ENCODE data around the gene C6orf15. TPM values are rescaled to one million over a fixed set of nuclear protein-coding genes. Genes with fewer than 3 reads are reported as not detected.

The C6orf15 gene
- not detected for total RNA-seq

GRCh38 chr6:31112478-31112877, at the start of gene C6orf15:
Gene C6orf15 (minus strand): TSS chr6:31112575. CDS start chr6:31112555, 20 bp downstream.
- Histone ChIP-seq H3K27me3 (peaks cover 0 to 8% (median 0%) of the 10 kb centered on the region in 3 donors), H3K4me1 (peaks cover 0 to 11% of the 10 kb centered on the region in 2 donors), H3K9me3 (no peaks in the 10 kb centered on the region), H3K4me3 (no peak within 1 kb of the TSS), H3K27ac (no peak within 1 kb of the TSS), H3K36me3 (no peaks in the 10 kb centered on the region)
- intact Hi-C loops (cut with DNase I; ENCODE audit: low total_unique reads) = no loop called here
- ATAC-seq (no peak), DNase-seq (no peak)
- in situ Hi-C loops (cut with MboI; ENCODE audit: low sequenced_read_pairs in 4 of 4) = no loop called here
- TF ChIP-seq, protein P1, sequence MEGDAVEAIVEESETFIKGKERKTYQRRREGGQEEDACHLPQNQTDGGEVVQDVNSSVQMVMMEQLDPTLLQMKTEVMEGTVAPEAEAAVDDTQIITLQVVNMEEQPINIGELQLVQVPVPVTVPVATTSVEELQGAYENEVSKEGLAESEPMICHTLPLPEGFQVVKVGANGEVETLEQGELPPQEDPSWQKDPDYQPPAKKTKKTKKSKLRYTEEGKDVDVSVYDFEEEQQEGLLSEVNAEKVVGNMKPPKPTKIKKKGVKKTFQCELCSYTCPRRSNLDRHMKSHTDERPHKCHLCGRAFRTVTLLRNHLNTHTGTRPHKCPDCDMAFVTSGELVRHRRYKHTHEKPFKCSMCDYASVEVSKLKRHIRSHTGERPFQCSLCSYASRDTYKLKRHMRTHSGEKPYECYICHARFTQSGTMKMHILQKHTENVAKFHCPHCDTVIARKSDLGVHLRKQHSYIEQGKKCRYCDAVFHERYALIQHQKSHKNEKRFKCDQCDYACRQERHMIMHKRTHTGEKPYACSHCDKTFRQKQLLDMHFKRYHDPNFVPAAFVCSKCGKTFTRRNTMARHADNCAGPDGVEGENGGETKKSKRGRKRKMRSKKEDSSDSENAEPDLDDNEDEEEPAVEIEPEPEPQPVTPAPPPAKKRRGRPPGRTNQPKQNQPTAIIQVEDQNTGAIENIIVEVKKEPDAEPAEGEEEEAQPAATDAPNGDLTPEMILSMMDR (IDR thresholded peaks at IDR 0.05 in 4 of 5, conservative IDR thresholded peaks at IDR 0.05 in 1 of 5) = no peak
- TF ChIP-seq POLR2A (IDR thresholded peaks at IDR 0.05) = no peak

DNA sequence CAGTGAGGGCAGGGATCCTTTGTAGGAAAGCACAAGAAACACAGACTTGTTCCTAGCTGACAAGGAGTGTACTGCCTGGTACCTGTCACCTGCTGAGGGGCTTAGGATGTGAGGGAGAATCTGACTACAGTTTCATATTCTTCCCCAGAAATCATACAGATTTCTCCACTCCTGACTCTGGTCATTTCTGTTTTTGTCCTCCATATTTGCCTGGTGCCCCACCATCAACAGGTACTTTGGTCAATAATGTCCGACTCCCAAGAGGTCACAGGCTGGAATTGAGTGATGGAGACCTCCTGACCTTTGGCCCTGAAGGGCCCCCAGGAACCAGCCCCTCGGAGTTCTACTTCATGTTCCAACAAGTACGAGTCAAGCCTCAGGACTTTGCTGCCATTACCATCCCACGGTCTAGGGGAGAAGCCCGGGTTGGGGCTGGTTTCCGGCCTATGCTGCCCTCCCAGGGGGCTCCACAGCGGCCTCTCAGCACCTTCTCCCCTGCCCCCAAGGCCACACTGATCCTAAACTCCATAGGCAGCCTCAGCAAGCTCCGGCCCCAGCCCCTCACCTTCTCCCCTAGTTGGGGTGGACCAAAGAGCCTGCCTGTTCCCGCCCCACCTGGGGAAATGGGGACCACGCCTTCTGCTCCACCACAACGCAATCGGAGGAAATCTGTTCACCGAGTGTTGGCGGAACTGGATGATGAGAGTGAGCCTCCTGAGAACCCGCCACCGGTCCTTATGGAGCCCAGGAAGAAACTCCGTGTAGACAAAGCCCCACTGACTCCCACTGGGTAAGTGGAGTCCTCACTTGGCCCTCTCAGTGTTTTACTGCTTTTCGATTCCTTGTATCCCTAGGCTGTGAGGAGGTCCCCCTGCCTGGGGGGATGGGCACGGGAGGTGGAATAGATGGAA, 49.1 kb upstream of the C6orf15 start:
- intact Hi-C loops (cut with DNase I; ENCODE audit: low total_unique reads) (no loop called here), in situ Hi-C loops (cut with MboI; ENCODE audit: low sequenced_read_pairs in 4 of 4) (no loop called here)
- no peak for ATAC-seq
- peaks cover 15 to 17% of the 10 kb centered on the region in 2 donors for H3K4me1 ChIP-seq
- H3K27me3 ChIP-seq = no peaks in the 10 kb centered on the region
- H3K4me3 ChIP-seq = no peak overlapping the region
- H3K9me3 ChIP-seq = no peaks in the 10 kb centered on the region
- no peak for DNase-seq
- H3K36me3 ChIP-seq = no peaks in the 10 kb centered on the region
- H3K27ac ChIP-seq = no peak overlapping the region
- no peak for TF ChIP-seq POLR2A (IDR thresholded peaks at IDR 0.05)
- TF ChIP-seq, protein P1 (IDR thresholded peaks at IDR 0.05 in 4 of 5, conservative IDR thresholded peaks at IDR 0.05 in 1 of 5) = no peak

DNA sequence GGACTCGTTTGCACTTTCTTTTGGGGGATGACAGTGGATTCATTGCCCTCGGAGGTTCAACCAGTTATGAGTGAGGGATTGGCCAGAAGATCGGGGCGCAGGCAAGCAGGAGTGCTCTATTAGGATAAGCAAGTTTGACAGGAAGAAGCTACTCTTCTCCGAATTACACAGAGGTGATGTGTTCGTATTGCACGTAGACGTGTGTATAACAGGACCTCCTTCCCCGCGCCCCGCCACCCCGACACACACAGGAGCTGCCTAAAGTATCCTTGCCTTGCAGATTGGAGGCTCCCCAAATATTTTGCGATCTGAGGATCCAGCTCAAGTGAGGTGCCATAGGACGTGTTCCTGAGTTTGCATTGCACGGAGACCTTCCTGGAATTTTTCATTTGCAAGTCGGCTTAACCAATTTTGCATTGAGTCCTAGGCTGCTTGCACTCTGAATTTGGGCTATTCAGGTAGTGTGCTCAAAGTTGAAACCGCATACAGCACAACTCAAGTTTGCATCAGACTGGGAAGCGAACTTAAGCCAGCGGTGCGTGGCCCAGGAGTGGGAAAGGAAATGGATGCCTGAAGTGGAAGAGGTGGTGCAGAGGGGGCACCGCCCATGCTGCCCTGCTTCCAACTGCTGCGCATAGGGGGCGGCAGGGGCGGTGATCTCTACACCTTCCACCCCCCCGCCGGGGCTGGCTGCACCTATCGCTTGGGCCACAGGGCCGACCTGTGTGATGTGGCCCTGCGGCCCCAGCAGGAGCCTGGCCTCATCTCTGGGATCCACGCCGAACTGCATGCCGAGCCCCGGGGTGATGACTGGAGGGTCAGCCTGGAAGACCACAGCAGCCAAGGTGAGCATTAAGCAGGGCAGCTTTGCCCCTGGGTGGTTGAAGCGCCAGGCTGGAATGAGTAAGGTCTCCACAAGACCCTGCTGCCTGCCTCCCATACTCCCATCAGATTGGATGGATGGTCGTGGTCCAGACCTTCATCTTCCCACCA, 46.8 kb upstream of the C6orf15 start:
- no peak for TF ChIP-seq POLR2A (IDR thresholded peaks at IDR 0.05)
- TF ChIP-seq, protein P1 (IDR thresholded peaks at IDR 0.05 in 4 of 5, conservative IDR thresholded peaks at IDR 0.05 in 1 of 5) = no peak
- intact Hi-C loops (cut with DNase I; ENCODE audit: low total_unique reads) = loop anchor here (1.0 to 5.0 kb wide), 3 partner anchors 28 to 113 kb away; partner anchors contain the start of gene HLA-C
- no peaks in the 10 kb centered on the region for H3K9me3 ChIP-seq
- no peak for DNase-seq
- H3K4me1 ChIP-seq = peaks cover 20 to 26% of the 10 kb centered on the region in 2 donors
- ATAC-seq = no peak
- no peaks in the 10 kb centered on the region for H3K27me3 ChIP-seq
- H3K27ac ChIP-seq = peak overlapping the region in 3 of 4 donors; percentile 52 to 89 (median 85)
- peaks cover 0 to 8% of the 10 kb centered on the region in 2 donors for H3K36me3 ChIP-seq
- peak overlapping the region; percentile 60 to 86 (median 74) for H3K4me3 ChIP-seq
- in situ Hi-C loops (cut with MboI; ENCODE audit: low sequenced_read_pairs in 4 of 4) = no loop called here

- H3K9me3 ChIP-seq = no peaks in the 10 kb centered on the region
- peak within 1 kb of the TSS; percentile 82 to 89 (median 86) for H3K27ac ChIP-seq
- in situ Hi-C loops (cut with MboI; ENCODE audit: low sequenced_read_pairs in 4 of 4) = no loop called here
- ATAC-seq (peak; percentile 98), DNase-seq (peak; percentile 98 to 99)
- H3K4me3 ChIP-seq = peak within 1 kb of the TSS; percentile 60 to 86 (median 78)
- peaks cover 0 to 14% of the 10 kb centered on the region in 2 donors for H3K36me3 ChIP-seq
- no peaks in the 10 kb centered on the region for H3K27me3 ChIP-seq
- intact Hi-C loops (cut with DNase I; ENCODE audit: low total_unique reads) = loop anchor here (1.0 to 5.0 kb wide), 3 partner anchors 28 to 114 kb away; partner anchors contain the start of gene HLA-C
- TF ChIP-seq POLR2A (IDR thresholded peaks at IDR 0.05) = peak; percentile 37 to 54
- TF ChIP-seq, protein P1 (IDR thresholded peaks at IDR 0.05 in 4 of 5, conservative IDR thresholded peaks at IDR 0.05 in 1 of 5) = no peak
- peaks cover 20 to 26% of the 10 kb centered on the region in 2 donors for H3K4me1 ChIP-seq
These were observed 45.9 kb upstream of the C6orf15 start, which contains the start of gene TCF19 for GRCh38 chr6:31158140-31158862. Gene TCF19 (plus strand): TSS chr6:31158589. CDS start chr6:31159470, 881 bp downstream.

Data from gastrocnemius medialis (tissue), 4 donors.